Activated CD8-positive, alpha-beta T cell treated with anti-CD3 and anti-CD28 coated beads for 36 hours (primary cell): ENCODE results near the gene KLHL29. TPM values are rescaled to one million over a fixed set of nuclear protein-coding genes. Genes with fewer than 3 reads are reported as not detected.

ENCODE experiments used
- ATAC-seq: fragments of 200-7000 bp; cut with Tn5 transposase; one replicate; pipeline ENCODE4 v1.10.0; 2021; ENCODE audit warnings: mild to moderate bottlenecking, moderate library complexity
- CTCF ChIA-PET: fragments of 350-600 bp; sonication (Branson Sonifier 250); formaldehyde crosslinking; loops from one replicate; lab custom pipeline; 2021; ENCODE audit warnings: antibody characterized with exemption; lab: Charles Lee
- POLR2A ChIA-PET: fragments of 350-600 bp; sonication (Branson Sonifier 250); formaldehyde crosslinking; loops from one replicate; lab custom pipeline; 2021; ENCODE audit warnings: antibody characterized with exemption; lab: Charles Lee
- DNase-seq: peaks from one replicate; pipeline ENCODE4 v3.0.0-alpha.2; 2020
- H3K27ac Mint-ChIP-seq: one replicate; pipeline ENCODE4 v1.8.0; 2021; ENCODE audit warnings: mild to moderate bottlenecking, mixed read lengths
- H3K27me3 Mint-ChIP-seq: one replicate; pipeline ENCODE4 v1.8.0; 2021; ENCODE audit warnings: mixed read lengths
- H3K36me3 Mint-ChIP-seq: one replicate; pipeline ENCODE4 v1.8.0; 2021; ENCODE audit warnings: low read depth, mixed read lengths
- H3K4me1 Mint-ChIP-seq: one replicate; pipeline ENCODE4 v1.8.0; 2021; ENCODE audit warnings: low read depth, mixed read lengths
- H3K4me3 Mint-ChIP-seq: one replicate; pipeline ENCODE4 v1.8.0; 2021; ENCODE audit warnings: mild to moderate bottlenecking, moderate library complexity, mixed read lengths
- H3K9me3 Mint-ChIP-seq: one replicate; pipeline ENCODE4 v1.8.0; 2021; ENCODE audit warnings: mixed read lengths
- CTCF ChIP-seq: fragments of 200-600 bp; IDR thresholded peaks from one replicate; pipeline ENCODE4 v1.8.0; 2022; ENCODE audit warnings: antibody characterized with exemption, mild to moderate bottlenecking
- intact Hi-C: fragments of 100-400 bp; cut with micrococcal nuclease; formaldehyde crosslinking; loops from one replicate; pipeline ENCODE4 v1.10.0; 2022
- total RNA-seq, 2 experiments: library from RNA; stranded (reverse); gene quantifications; one replicate each; pipeline ENCODE4 v1.2.3, GENCODE V29; 2021

KLHL29 gene
- total RNA-seq, 2 experiments from 2014 or later: 1.0 to 1.2 TPM

- no peaks in the 10 kb centered on the region for H3K36me3 Mint-ChIP-seq
- H3K27ac Mint-ChIP-seq: no peak overlapping the region
- peaks cover 4% of the 10 kb centered on the region for H3K4me1 Mint-ChIP-seq
- no peak overlapping the region for H3K4me3 Mint-ChIP-seq
- CTCF ChIA-PET: no interaction called here
- no peak for ATAC-seq
- intact Hi-C loops: no loop called here
- H3K9me3 Mint-ChIP-seq: no peaks in the 10 kb centered on the region
- POLR2A ChIA-PET: no interaction called here
- no peak for DNase-seq
- no peak for TF ChIP-seq CTCF
- H3K27me3 Mint-ChIP-seq: no peaks in the 10 kb centered on the region
These were observed 123.0 kb downstream of the KLHL29 start for GRCh38 chr2:23508066-23508390.

GRCh38 chr2:23509103-23509502 is 124.1 kb downstream of the KLHL29 start:
- no peaks in the 10 kb centered on the region for H3K36me3 Mint-ChIP-seq
- no peaks in the 10 kb centered on the region for H3K9me3 Mint-ChIP-seq
- DNase-seq (no peak), ATAC-seq (no peak)
- no peak overlapping the region for H3K27ac Mint-ChIP-seq
- peaks cover 4% of the 10 kb centered on the region for H3K4me1 Mint-ChIP-seq
- ChIA-PET CTCF (no interaction called here), POLR2A (interaction anchor here (0.6 kb wide), 1 partner anchor 12 kb away, joined by 3 read pairs; no protein-coding TSS in a partner anchor)
- intact Hi-C loops: no loop called here
- H3K4me3 Mint-ChIP-seq: no peak overlapping the region
- no peaks in the 10 kb centered on the region for H3K27me3 Mint-ChIP-seq
- TF ChIP-seq CTCF: no peak

- POLR2A ChIA-PET: interaction anchor here (0.6 kb wide), 1 partner anchor 11 kb away, joined by 3 read pairs; no protein-coding TSS in a partner anchor
- H3K27me3 Mint-ChIP-seq: peaks cover 2% of the 10 kb centered on the region
- H3K4me3 Mint-ChIP-seq: no peak overlapping the region
- no peak for TF ChIP-seq CTCF
- ATAC-seq (no peak), DNase-seq (no peak)
- H3K4me1 Mint-ChIP-seq: peaks cover 4% of the 10 kb centered on the region
- no peaks in the 10 kb centered on the region for H3K36me3 Mint-ChIP-seq
- CTCF ChIA-PET: no interaction called here
- H3K9me3 Mint-ChIP-seq: no peaks in the 10 kb centered on the region
- no peak overlapping the region for H3K27ac Mint-ChIP-seq
- intact Hi-C loops: no loop called here
These were observed 124.8 kb downstream of the KLHL29 start for GRCh38 chr2:23509596-23510292.

GRCh38 chr2:23510471-23510870 is 125.5 kb downstream of the KLHL29 start:
- Mint-ChIP-seq H3K4me3 (no peak overlapping the region), H3K27ac (no peak overlapping the region), H3K4me1 (peaks cover 4% of the 10 kb centered on the region), H3K36me3 (no peaks in the 10 kb centered on the region), H3K27me3 (peaks cover 7% of the 10 kb centered on the region), H3K9me3 (no peaks in the 10 kb centered on the region)
- DNase-seq (no peak), ATAC-seq (no peak)
- POLR2A ChIA-PET: no interaction called here
- CTCF ChIA-PET: interaction anchor here (1.3 kb wide), 1 partner anchor 24 kb away, joined by 3 read pairs; no protein-coding TSS in a partner anchor
- intact Hi-C loops: no loop called here
- no peak for TF ChIP-seq CTCF

GRCh38 chr2:23512778-23513177 is 127.8 kb downstream of the KLHL29 start:
- DNase-seq: no peak
- CTCF ChIA-PET: interaction anchor here (1.0 kb wide), 1 partner anchor 20 kb away, joined by 4 read pairs; no protein-coding TSS in a partner anchor
- POLR2A ChIA-PET: no interaction called here

More at GRCh38 chr2:23512778-23513177, 127.8 kb downstream of the KLHL29 start:
- no peak for ATAC-seq
- H3K9me3 Mint-ChIP-seq: no peaks in the 10 kb centered on the region
- intact Hi-C loops: no loop called here
- H3K4me3 Mint-ChIP-seq: no peak overlapping the region
- H3K27me3 Mint-ChIP-seq: peaks cover 9% of the 10 kb centered on the region
- no peak overlapping the region for H3K27ac Mint-ChIP-seq
- H3K36me3 Mint-ChIP-seq: no peaks in the 10 kb centered on the region
- no peak for TF ChIP-seq CTCF
- no peaks in the 10 kb centered on the region for H3K4me1 Mint-ChIP-seq
